Left colon (tissue), 2 donors: Measurements from ENCODE around the gene NPC1. TPM values are rescaled to one million over a fixed set of nuclear protein-coding genes. Genes with fewer than 3 reads are reported as not detected.
A peak's percentile ranks its signal among the peaks of the same experiment; 100 is the strongest.
"Not testable (repeated sequence)": the region's sequence is repeated elsewhere in the genome, so short reads cannot be mapped to it uniquely, and the experiment has no call there.

Experiments used
- ATAC-seq: fragments of 200-7000 bp; cut with Tn5 transposase; one replicate; pipeline ENCODE4 v1.9.1; 2020; ENCODE audit warnings: mild to moderate bottlenecking, moderate library complexity
- DNase-seq, 2 donors: peaks; one replicate each; pipeline ENCODE4 v3.0.0-alpha.2; 2020
- intact Hi-C, 2 donors: fragments of 100-400 bp; cut with DNase I in 1 of 2; cut with micrococcal nuclease in 1 of 2; formaldehyde crosslinking; loops; one replicate each; pipeline versions ENCODE4 v1.11.2 to v1.14.0; 2022; cut with DNase I, micrococcal nuclease
- total RNA-seq, 2 donors: library from RNA; stranded (reverse); fragmentation: NEBNext Ultra II Directional; extraction: Animal tissue kit (Norgen Biotek cat#: 25700); gene quantifications; one replicate each; pipeline ENCODE4 v1.2.1, GENCODE V29; 2021
- donor health status: DM: no; HTN: no; CAD: no.
- donor health status: DM: yes; HTN: yes; CAD: no.

Gene NPC1
- total RNA-seq, 2 donors from 2014 or later: 36.5 to 43.2 TPM

- intact Hi-C loops, DNase-seq, ATAC-seq: not testable (repeated sequence)
These were observed 26.8 kb upstream of the NPC1 start for GRCh38 chr18:23613091-23613475.

GRCh38 chr18:23612434-23613090 lies 26.3 kb upstream of the NPC1 start:
- intact Hi-C loops: no loop called here
- no peak for ATAC-seq
- no peak for DNase-seq

- intact Hi-C loops: no loop called here
- ATAC-seq (peak; percentile 80), DNase-seq (no peak)
These were observed 23.2 kb upstream of the NPC1 start for GRCh38 chr18:23609390-23610023.

- DNase-seq (no peak), ATAC-seq (peak; percentile 44)
- intact Hi-C loops: no loop called here
These were observed 21.9 kb upstream of the NPC1 start for GRCh38 chr18:23608211-23608610.

- DNase-seq: no peak
These were observed 19.6 kb upstream of the NPC1 start for GRCh38 chr18:23605941-23606340.

GRCh38 chr18:23599809-23600208 lies 13.5 kb upstream of the NPC1 start:
- intact Hi-C loops: no loop called here
- ATAC-seq (no peak), DNase-seq (no peak)

More at GRCh38 chr18:23605941-23606340, 19.6 kb upstream of the NPC1 start:
- ATAC-seq: no peak
- intact Hi-C loops: no loop called here

GRCh38 chr18:23596183-23596582 lies 9.9 kb upstream of the NPC1 start:
- intact Hi-C loops: no loop called here
- no peak for ATAC-seq
- DNase-seq: no peak

- intact Hi-C loops: no loop called here
- no peak for DNase-seq
- peak; percentile 91 for ATAC-seq
These were observed 9.3 kb upstream of the NPC1 start for GRCh38 chr18:23595591-23595990.

GRCh38 chr18:23593720-23594119 lies 7.4 kb upstream of the NPC1 start:
- intact Hi-C loops: no loop called here
- DNase-seq (no peak), ATAC-seq (no peak)

GRCh38 chr18:23592911-23593310 lies 6.6 kb upstream of the NPC1 start:
- DNase-seq (no peak), ATAC-seq (no peak)
- intact Hi-C loops: no loop called here

- intact Hi-C loops: no loop called here
- ATAC-seq (no peak), DNase-seq (no peak)
These were observed 4.7 kb upstream of the NPC1 start for GRCh38 chr18:23591011-23591410.

- intact Hi-C loops: loop anchor here in 1 of 2 donors (5.0 kb wide), 1 partner anchor 77 kb away; no protein-coding TSS in a partner anchor
- no peak for DNase-seq
- ATAC-seq: no peak
These were observed 2.7 kb upstream of the NPC1 start for GRCh38 chr18:23588836-23589560.

- ATAC-seq: peak; percentile 25
- peak; percentile 22 to 32 for DNase-seq
- intact Hi-C loops: loop anchor here in 1 of 2 donors (5.0 kb wide), 1 partner anchor 75 kb away; no protein-coding TSS in a partner anchor
These were observed 925 bp upstream of the NPC1 start for GRCh38 chr18:23587220-23587642.

GRCh38 chr18:23585897-23586248 lies 433 bp downstream of the NPC1 start:
- ATAC-seq: no peak
- intact Hi-C loops: loop anchor here in 1 of 2 donors (5.0 kb wide), 1 partner anchor 74 kb away; no protein-coding TSS in a partner anchor
- DNase-seq: no peak

- intact Hi-C loops: loop anchor here in 1 of 2 donors (5.0 kb wide), 1 partner anchor 73 kb away; no protein-coding TSS in a partner anchor
- peak; percentile 18 to 30 for DNase-seq
- peak; percentile 2 for ATAC-seq
These were observed 1.1 kb downstream of the NPC1 start for GRCh38 chr18:23585007-23585871.

GRCh38 chr18:23584019-23584983 lies 2.0 kb downstream of the NPC1 start:
- DNase-seq (no peak), ATAC-seq (no peak)
- intact Hi-C loops: no loop called here

GRCh38 chr18:23583071-23583865 lies 3.0 kb downstream of the NPC1 start:
- ATAC-seq (no peak), DNase-seq (no peak)
- intact Hi-C loops: no loop called here
